Measurements from ENCODE around the gene TUBB2B. TPM values are rescaled to one million over a fixed set of nuclear protein-coding genes. Genes with fewer than 3 reads are reported as not detected.
A peak's percentile ranks its signal among the peaks of the same experiment; 100 is the strongest.

Gene TUBB2B
- total RNA-seq, 4 donors from 2014 or later: 9.2 to 19.3 (median 13.2) TPM

- Histone ChIP-seq H3K27me3 (no peaks in the 10 kb centered on the region), H3K27ac (no peak overlapping the region), H3K36me3 (no peaks in the 10 kb centered on the region), H3K4me1 (peaks cover under 1% of the 10 kb centered on the region), H3K9me3 (no peaks in the 10 kb centered on the region), H3K4me3 (no peak overlapping the region)
- whole genome bisulfite sequencing: 68% methylated on average over 3 of the region's 3 CpGs
- no peak for DNase-seq (ENCODE audit: low spot score in 2 of 2)
- TF ChIP-seq POLR2AphosphoS5 (IDR thresholded peaks at IDR 0.05): no peak
- TF ChIP-seq EP300 (IDR thresholded peaks at IDR 0.05): no peak
- TF ChIP-seq CTCF (IDR thresholded peaks at IDR 0.05): no peak
- no peak for TF ChIP-seq POLR2A (IDR thresholded peaks at IDR 0.05)
Measured at GRCh38 chr6:3214898-3215297, 12.6 kb downstream of the TUBB2B start.

GRCh38 chr6:3213334-3213695 lies 14.1 kb downstream of the TUBB2B start:
- DNase-seq (ENCODE audit: low spot score in 2 of 2): no peak

GRCh38 chr6:3212261-3212660 lies 15.2 kb downstream of the TUBB2B start:
- Histone ChIP-seq H3K27me3 (no peaks in the 10 kb centered on the region), H3K9me3 (no peaks in the 10 kb centered on the region), H3K4me1 (peaks cover 27% of the 10 kb centered on the region), H3K27ac (no peak overlapping the region), H3K4me3 (no peak overlapping the region), H3K36me3 (no peaks in the 10 kb centered on the region)
- no peak for TF ChIP-seq EP300 (IDR thresholded peaks at IDR 0.05)
- TF ChIP-seq POLR2A (IDR thresholded peaks at IDR 0.05): no peak
- no peak for TF ChIP-seq POLR2AphosphoS5 (IDR thresholded peaks at IDR 0.05)
- no peak for TF ChIP-seq CTCF (IDR thresholded peaks at IDR 0.05)
- 98% methylated on average over 6 of the region's 6 CpGs for WGBS
- no peak for DNase-seq (ENCODE audit: low spot score in 2 of 2)

More at GRCh38 chr6:3213334-3213695, 14.1 kb downstream of the TUBB2B start:
- no peak overlapping the region for H3K4me3 ChIP-seq
- H3K4me1 ChIP-seq: peaks cover 16% of the 10 kb centered on the region
- H3K27ac ChIP-seq: no peak overlapping the region
- H3K9me3 ChIP-seq: no peaks in the 10 kb centered on the region
- TF ChIP-seq CTCF (IDR thresholded peaks at IDR 0.05) (no peak), POLR2AphosphoS5 (IDR thresholded peaks at IDR 0.05) (no peak)
- no peaks in the 10 kb centered on the region for H3K27me3 ChIP-seq
- 82% methylated on average over 2 of the region's 2 CpGs for WGBS
- H3K36me3 ChIP-seq: no peaks in the 10 kb centered on the region

- TF ChIP-seq CTCF (IDR thresholded peaks at IDR 0.05): no peak
- TF ChIP-seq POLR2A (IDR thresholded peaks at IDR 0.05): no peak
- no peak for TF ChIP-seq EP300 (IDR thresholded peaks at IDR 0.05)
- TF ChIP-seq POLR2AphosphoS5 (IDR thresholded peaks at IDR 0.05): no peak
- H3K4me3 ChIP-seq: no peak overlapping the region
- no peak overlapping the region for H3K27ac ChIP-seq
- H3K36me3 ChIP-seq: no peaks in the 10 kb centered on the region
- DNase-seq (ENCODE audit: low spot score in 2 of 2): no peak
- 82% methylated on average over 5 of the region's 5 CpGs for WGBS
- peaks cover 33% of the 10 kb centered on the region for H3K4me1 ChIP-seq
- no peaks in the 10 kb centered on the region for H3K9me3 ChIP-seq
- H3K27me3 ChIP-seq: no peaks in the 10 kb centered on the region
Measured at GRCh38 chr6:3211681-3212080, 15.8 kb downstream of the TUBB2B start.

- no peak for DNase-seq (ENCODE audit: low spot score in 2 of 2)
- Histone ChIP-seq H3K36me3 (no peaks in the 10 kb centered on the region), H3K4me1 (peaks cover 45% of the 10 kb centered on the region), H3K4me3 (no peak overlapping the region), H3K9me3 (no peaks in the 10 kb centered on the region), H3K27me3 (no peaks in the 10 kb centered on the region), H3K27ac (peak overlapping the region; percentile 91)
- no peak for TF ChIP-seq CTCF (IDR thresholded peaks at IDR 0.05)
- TF ChIP-seq EP300 (IDR thresholded peaks at IDR 0.05): no peak
- TF ChIP-seq POLR2A (IDR thresholded peaks at IDR 0.05): no peak
- TF ChIP-seq POLR2AphosphoS5 (IDR thresholded peaks at IDR 0.05): no peak
- WGBS: 92% methylated on average over 9 of the region's 9 CpGs
Measured at GRCh38 chr6:3210024-3210610, 17.3 kb downstream of the TUBB2B start.

Data from suprapubic skin (tissue), 4 donors.